Central memory CD8-positive, alpha-beta T cell (primary cell): ENCODE results near the gene HBA1.
"Not testable (repeated sequence)": the region's sequence is repeated elsewhere in the genome, so short reads cannot be mapped to it uniquely, and the experiment has no call there.

Experiments used
- ATAC-seq: fragments of 150-1000 bp; cut with Tn5 transposase; replicated peaks from 2 replicates; pipeline ENCODE4 v1.10.0; 2022; ENCODE audit warnings: mild to moderate bottlenecking, moderate FRiP score, moderate number of reproducible peaks; ENCODE audit not compliant: poor library complexity, severe bottlenecking; ENCODE audit errors: extremely low read depth
- DNase-seq, 2 donors: peaks; one replicate each; pipeline ENCODE4 v3.0.0; 2021; ENCODE audit warnings: low spot score in 2 of 2
- H3K27ac Mint-ChIP-seq: one replicate; pipeline ENCODE4 v1.8.0; 2022; ENCODE audit warnings: low read depth, mild to moderate bottlenecking, moderate library complexity, mixed read lengths
- H3K27me3 Mint-ChIP-seq: one replicate; pipeline ENCODE4 v1.8.0; 2022; ENCODE audit warnings: mixed read lengths
- H3K36me3 Mint-ChIP-seq: one replicate; pipeline ENCODE4 v1.8.0; 2022; ENCODE audit warnings: mild to moderate bottlenecking, moderate library complexity, mixed read lengths; ENCODE audit not compliant: insufficient read depth
- H3K4me1 Mint-ChIP-seq: one replicate; pipeline ENCODE4 v1.8.0; 2022; ENCODE audit warnings: mixed read lengths
- H3K4me3 Mint-ChIP-seq: one replicate; pipeline ENCODE4 v1.8.0; 2022; ENCODE audit warnings: mild to moderate bottlenecking, moderate library complexity, mixed read lengths
- H3K9me3 Mint-ChIP-seq: one replicate; pipeline ENCODE4 v1.8.0; 2022; ENCODE audit warnings: mixed read lengths

The HBA1 gene

GRCh38 chr16:163696-164095 lies 12.8 kb upstream of the HBA1 start:
- H3K27ac Mint-ChIP-seq, H3K4me3 Mint-ChIP-seq: not testable (repeated sequence)

GRCh38 chr16:164134-164823 lies 12.2 kb upstream of the HBA1 start:
- H3K27me3 Mint-ChIP-seq, result peaks cover 55% of the 10 kb centered on the region
- ATAC-seq, H3K9me3 Mint-ChIP-seq, H3K36me3 Mint-ChIP-seq, H3K4me1 Mint-ChIP-seq, DNase-seq, H3K27ac Mint-ChIP-seq, H3K4me3 Mint-ChIP-seq: not testable (repeated sequence)

More at GRCh38 chr16:163696-164095, 12.8 kb upstream of the HBA1 start:
- H3K27me3 Mint-ChIP-seq, result peaks cover 55% of the 10 kb centered on the region
- ATAC-seq, DNase-seq, H3K9me3 Mint-ChIP-seq, H3K36me3 Mint-ChIP-seq, H3K4me1 Mint-ChIP-seq: not testable (repeated sequence)

- DNase-seq (no peak), ATAC-seq (no peak)
- Mint-ChIP-seq H3K27ac (no peak overlapping the region), H3K4me1 (no peaks in the 10 kb centered on the region), H3K9me3 (no peaks in the 10 kb centered on the region), H3K27me3 (peaks cover 55% of the 10 kb centered on the region), H3K4me3 (peak overlapping the region; percentile 52), H3K36me3 (peaks cover 5% of the 10 kb centered on the region)
Observed at GRCh38 chr16:164827-165538, 11.5 kb upstream of the HBA1 start.

GRCh38 chr16:165539-166374 lies 10.7 kb upstream of the HBA1 start, which contains the start of gene HBM:
HBM (plus strand) TSS chr16:165978; CDS start chr16:165998, 20 bp downstream.
- Mint-ChIP-seq H3K4me3 (peak within 1 kb of the TSS; percentile 57), H3K4me1 (no peaks in the 10 kb centered on the region), H3K27me3 (peaks cover 62% of the 10 kb centered on the region), H3K36me3 (peaks cover 5% of the 10 kb centered on the region), H3K27ac (no peak within 1 kb of the TSS), H3K9me3 (no peaks in the 10 kb centered on the region)
- ATAC-seq (no peak), DNase-seq (no peak)

GRCh38 chr16:166375-167121 lies 9.9 kb upstream of the HBA1 start:
- Mint-ChIP-seq H3K4me1 (no peaks in the 10 kb centered on the region), H3K27ac (no peak overlapping the region), H3K36me3 (peaks cover 5% of the 10 kb centered on the region), H3K9me3 (no peaks in the 10 kb centered on the region), H3K27me3 (peaks cover 63% of the 10 kb centered on the region), H3K4me3 (peak overlapping the region; percentile 57)
- no peak for ATAC-seq
- DNase-seq, result no peak

- Mint-ChIP-seq H3K9me3 (no peaks in the 10 kb centered on the region), H3K36me3 (peaks cover 5% of the 10 kb centered on the region), H3K4me3 (peak overlapping the region; percentile 57), H3K27ac (no peak overlapping the region), H3K4me1 (no peaks in the 10 kb centered on the region), H3K27me3 (peaks cover 63% of the 10 kb centered on the region)
- DNase-seq (no peak), ATAC-seq (no peak)
Observed at GRCh38 chr16:167122-167690, 9.3 kb upstream of the HBA1 start.

- Mint-ChIP-seq H3K4me3 (no peak overlapping the region), H3K27me3 (peaks cover 62% of the 10 kb centered on the region), H3K4me1 (no peaks in the 10 kb centered on the region), H3K36me3 (peaks cover 4% of the 10 kb centered on the region), H3K9me3 (no peaks in the 10 kb centered on the region), H3K27ac (no peak overlapping the region)
- ATAC-seq, result no peak
- DNase-seq, result no peak
Observed at GRCh38 chr16:168424-168823, 8.1 kb upstream of the HBA1 start.

- H3K36me3 Mint-ChIP-seq, result peaks cover 4% of the 10 kb centered on the region
- H3K27ac Mint-ChIP-seq, result no peak overlapping the region
- H3K4me3 Mint-ChIP-seq, result no peak overlapping the region
- H3K9me3 Mint-ChIP-seq, result no peaks in the 10 kb centered on the region
- no peak for ATAC-seq
- peaks cover 67% of the 10 kb centered on the region for H3K27me3 Mint-ChIP-seq
- no peak for DNase-seq
- no peaks in the 10 kb centered on the region for H3K4me1 Mint-ChIP-seq
Observed at GRCh38 chr16:169014-169413, 7.5 kb upstream of the HBA1 start.

GRCh38 chr16:170088-170507 lies 6.4 kb upstream of the HBA1 start:
- H3K9me3 Mint-ChIP-seq, H3K4me1 Mint-ChIP-seq, H3K36me3 Mint-ChIP-seq, H3K27ac Mint-ChIP-seq, DNase-seq, ATAC-seq, H3K4me3 Mint-ChIP-seq: not testable (repeated sequence)
- peaks cover 78% of the 10 kb centered on the region for H3K27me3 Mint-ChIP-seq

- H3K4me1 Mint-ChIP-seq, result no peaks in the 10 kb centered on the region
- peaks cover 85% of the 10 kb centered on the region for H3K27me3 Mint-ChIP-seq
- no peak overlapping the region for H3K4me3 Mint-ChIP-seq
- H3K9me3 Mint-ChIP-seq, result no peaks in the 10 kb centered on the region
- peaks cover 4% of the 10 kb centered on the region for H3K36me3 Mint-ChIP-seq
- no peak overlapping the region for H3K27ac Mint-ChIP-seq
- ATAC-seq, result no peak
- no peak for DNase-seq
Observed at GRCh38 chr16:170788-171187, 5.7 kb upstream of the HBA1 start.

GRCh38 chr16:172374-172941 lies 4.0 kb upstream of the HBA1 start, which contains the start of gene HBA2:
HBA2 (plus strand) TSS chr16:172876; CDS start chr16:172913, 37 bp downstream.
- not testable (repeated sequence) for H3K4me1 Mint-ChIP-seq, H3K36me3 Mint-ChIP-seq, H3K9me3 Mint-ChIP-seq, DNase-seq, H3K27ac Mint-ChIP-seq
- peaks cover 79% of the 10 kb centered on the region for H3K27me3 Mint-ChIP-seq
- peak within 1 kb of the TSS; percentile 32 for H3K4me3 Mint-ChIP-seq
- ATAC-seq, result peak; percentile 26
